Stimulated activated naive CD8-positive, alpha-beta T cell treated with anti-CD3 and anti-CD28 coated beads, Interleukin-15, Interleukin-2, amounts not matched to agents 100 ng/mL and 50 ng/mL, for 24 hours (primary cell): ENCODE results near the gene ANKH.

ENCODE experiments used
- H3K27ac Mint-ChIP-seq: one replicate; pipeline ENCODE4 v1.8.0; 2021; ENCODE audit warnings: mild to moderate bottlenecking, mixed read lengths
- H3K27me3 Mint-ChIP-seq: one replicate; pipeline ENCODE4 v1.8.0; 2021; ENCODE audit warnings: mixed read lengths
- H3K36me3 Mint-ChIP-seq: one replicate; pipeline ENCODE4 v1.8.0; 2021; ENCODE audit warnings: low read depth, mixed read lengths
- H3K4me1 Mint-ChIP-seq: one replicate; pipeline ENCODE4 v1.8.0; 2021; ENCODE audit warnings: low read depth, mixed read lengths
- H3K4me3 Mint-ChIP-seq: one replicate; pipeline ENCODE4 v1.8.0; 2021; ENCODE audit warnings: mild to moderate bottlenecking, mixed read lengths
- H3K9me3 Mint-ChIP-seq: one replicate; pipeline ENCODE4 v1.8.0; 2021; ENCODE audit warnings: mixed read lengths

Gene ANKH

GRCh38 chr5:14873093-14873492, 1.5 kb upstream of the ANKH start:
- Mint-ChIP-seq H3K4me1 (peaks cover 37% of the 10 kb centered on the region), H3K9me3 (no peaks in the 10 kb centered on the region), H3K4me3 (peak overlapping the region; percentile 86), H3K27me3 (peaks cover 5% of the 10 kb centered on the region), H3K36me3 (peaks cover 12% of the 10 kb centered on the region), H3K27ac (peak overlapping the region; percentile 86)

DNA sequence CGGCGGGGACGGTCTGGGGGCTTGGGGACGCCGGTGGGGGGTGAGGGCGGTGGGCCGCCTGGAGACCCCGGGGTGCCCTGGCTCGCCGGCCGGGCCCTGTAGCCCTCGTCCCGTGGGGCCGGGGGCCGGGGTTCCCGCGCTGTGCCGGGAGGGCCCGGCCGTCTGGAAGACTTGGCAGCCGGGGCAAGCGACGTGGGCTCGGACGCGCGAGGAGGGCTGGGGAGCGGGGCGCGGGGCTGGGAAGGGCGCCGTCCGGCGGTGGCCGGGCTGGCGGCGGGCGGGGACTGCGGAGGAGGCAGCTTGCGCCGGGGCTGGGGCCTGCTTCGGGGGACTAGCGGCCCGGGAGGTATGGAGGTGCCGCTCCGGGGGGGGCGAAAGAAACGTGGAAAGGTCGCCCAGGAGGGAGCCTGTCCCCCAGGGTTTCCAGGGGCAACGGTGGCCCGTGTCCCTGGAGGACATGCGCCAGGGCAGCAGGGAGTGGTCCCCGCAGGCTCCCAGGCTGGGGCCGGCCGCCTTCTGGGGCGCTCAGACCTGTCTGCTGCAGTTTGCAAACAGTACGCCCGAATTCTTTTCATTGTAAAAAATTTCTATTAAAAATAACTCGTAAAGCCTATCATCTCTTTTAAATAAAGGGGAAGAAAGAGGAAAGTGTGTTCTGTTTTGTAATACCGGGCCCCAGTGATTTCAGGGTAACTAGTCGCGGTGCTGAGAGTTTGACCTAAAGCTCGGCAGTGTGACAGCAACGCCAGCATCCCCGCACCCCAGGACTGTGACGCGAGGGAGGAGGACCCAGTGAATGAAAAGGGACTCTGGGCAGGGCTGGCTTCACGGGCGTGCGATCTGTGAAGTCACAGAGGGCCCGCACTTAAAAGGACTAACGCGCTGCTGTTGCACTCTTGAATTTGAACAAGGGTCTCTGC, 752 bp upstream of the ANKH start:
- no peaks in the 10 kb centered on the region for H3K9me3 Mint-ChIP-seq
- peaks cover 16% of the 10 kb centered on the region for H3K36me3 Mint-ChIP-seq
- H3K27me3 Mint-ChIP-seq: no peaks in the 10 kb centered on the region
- peak overlapping the region; percentile 86 for H3K27ac Mint-ChIP-seq
- H3K4me3 Mint-ChIP-seq: peak overlapping the region; percentile 86
- H3K4me1 Mint-ChIP-seq: peaks cover 37% of the 10 kb centered on the region

DNA sequence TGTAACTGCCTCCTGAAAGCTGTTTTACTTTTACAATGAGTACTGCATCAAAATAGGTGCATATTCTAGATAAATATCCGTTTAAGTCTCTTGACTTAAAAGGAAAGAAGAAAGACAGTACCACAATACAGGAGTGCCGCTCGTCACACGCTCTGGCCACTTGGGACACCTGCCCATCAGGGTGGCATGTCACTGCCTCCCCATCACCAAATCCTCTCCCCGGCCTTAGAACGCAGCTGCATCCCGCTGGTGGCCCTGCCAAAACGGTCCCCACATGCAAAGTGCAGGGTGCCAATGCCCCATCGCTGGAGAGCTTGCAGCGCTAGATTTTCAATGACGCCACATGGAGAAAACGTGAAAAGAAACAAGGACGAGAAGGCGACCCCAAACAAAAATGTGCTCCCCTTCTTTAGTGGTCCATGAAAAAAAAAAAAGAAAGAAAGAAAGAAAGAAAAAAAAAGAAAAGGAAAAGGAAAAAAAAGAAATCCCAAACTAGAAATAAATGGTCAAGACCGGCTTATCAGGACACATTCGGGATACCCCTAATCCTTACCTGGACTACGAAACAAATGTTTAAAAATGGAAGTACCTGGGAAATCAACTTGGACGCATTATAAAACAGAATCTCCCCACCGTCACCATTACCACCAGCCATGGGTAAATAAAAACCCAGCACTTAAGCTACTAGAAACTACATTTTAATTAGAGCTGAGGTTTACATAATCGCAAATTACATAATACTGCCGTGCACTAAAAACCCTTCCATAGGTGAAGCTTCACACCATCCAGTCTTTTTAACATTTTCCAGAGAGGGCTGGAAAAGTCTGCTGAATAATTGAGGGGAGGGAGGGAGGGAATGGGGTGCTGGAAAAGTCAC, 1.0 kb downstream of the ANKH start:
- Mint-ChIP-seq H3K27me3 (no peaks in the 10 kb centered on the region), H3K36me3 (peaks cover 20% of the 10 kb centered on the region), H3K4me3 (peak overlapping the region; percentile 98), H3K9me3 (no peaks in the 10 kb centered on the region), H3K4me1 (peaks cover 43% of the 10 kb centered on the region), H3K27ac (peak overlapping the region; percentile 97)

DNA sequence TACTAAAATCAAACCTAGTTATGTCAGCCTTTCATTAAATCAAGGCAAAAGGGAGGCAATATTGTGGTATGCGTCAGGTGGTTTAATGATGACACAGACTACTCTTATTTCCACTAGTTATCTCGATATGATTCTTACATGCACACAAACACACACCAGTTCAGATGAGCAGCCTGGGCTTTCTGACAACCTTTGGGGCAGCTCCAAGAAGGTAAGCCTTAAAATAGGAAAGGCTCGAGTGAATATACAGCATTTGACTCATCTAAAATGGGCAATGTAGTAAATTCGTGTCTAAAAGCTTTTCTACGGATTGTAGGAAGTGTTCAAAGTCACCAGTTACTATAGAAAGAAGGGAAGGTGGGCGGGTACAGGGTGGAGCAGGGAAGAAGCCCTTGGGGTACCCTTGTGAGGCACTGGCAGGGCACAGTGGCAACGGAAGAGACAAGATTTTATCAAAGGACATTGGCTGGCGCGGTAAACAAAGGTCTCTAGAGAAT, 1.9 kb downstream of the ANKH start:
- Mint-ChIP-seq H3K9me3 (no peaks in the 10 kb centered on the region), H3K36me3 (peaks cover 20% of the 10 kb centered on the region), H3K4me3 (peak overlapping the region; percentile 98), H3K4me1 (peaks cover 46% of the 10 kb centered on the region), H3K27ac (peak overlapping the region; percentile 97), H3K27me3 (no peaks in the 10 kb centered on the region)

DNA sequence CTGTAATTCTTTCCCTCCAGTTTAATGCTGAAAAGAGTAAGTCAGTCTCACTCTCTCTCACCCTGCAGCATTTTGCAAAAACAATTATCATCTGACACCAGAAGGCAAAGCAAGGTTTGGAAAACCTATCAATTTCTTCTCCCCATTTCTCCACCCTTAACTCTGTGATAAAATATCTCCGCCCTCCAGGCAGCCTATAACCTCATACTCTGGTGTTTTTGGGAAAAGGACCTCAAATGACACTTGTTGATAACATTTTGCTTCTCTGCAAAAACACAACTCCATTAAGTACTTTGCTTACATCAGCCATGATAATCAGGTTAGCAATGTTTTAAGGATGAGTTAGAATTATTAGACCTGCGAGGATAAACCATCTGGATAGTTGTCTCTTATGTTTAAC, 2.3 kb downstream of the ANKH start:
- peaks cover 48% of the 10 kb centered on the region for H3K4me1 Mint-ChIP-seq
- H3K27ac Mint-ChIP-seq: peak overlapping the region; percentile 97
- H3K36me3 Mint-ChIP-seq: peaks cover 20% of the 10 kb centered on the region
- peak overlapping the region; percentile 98 for H3K4me3 Mint-ChIP-seq
- H3K27me3 Mint-ChIP-seq: no peaks in the 10 kb centered on the region
- H3K9me3 Mint-ChIP-seq: no peaks in the 10 kb centered on the region

DNA sequence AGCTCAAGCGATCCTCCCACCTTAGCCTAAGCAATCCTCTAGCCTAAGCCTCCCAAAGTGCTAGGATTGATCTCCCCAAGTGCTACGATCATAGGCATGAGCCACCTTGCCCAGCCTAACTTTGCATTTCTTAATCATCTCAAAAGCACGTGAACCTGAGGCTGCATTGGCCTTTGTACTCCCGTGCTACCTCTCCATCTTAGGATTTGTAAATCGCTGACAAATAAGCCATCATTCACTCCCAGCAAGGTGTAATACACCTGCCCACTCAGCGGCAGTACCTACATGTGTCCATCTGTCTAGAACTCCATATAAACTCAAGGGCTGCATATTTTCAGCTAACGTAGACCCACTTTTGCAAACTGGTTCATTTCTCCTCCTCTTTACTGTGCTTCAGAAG, 2.8 kb downstream of the ANKH start:
- Mint-ChIP-seq H3K9me3 (no peaks in the 10 kb centered on the region), H3K27ac (peak overlapping the region; percentile 13), H3K36me3 (peaks cover 20% of the 10 kb centered on the region), H3K27me3 (no peaks in the 10 kb centered on the region), H3K4me3 (peak overlapping the region; percentile 98), H3K4me1 (peaks cover 49% of the 10 kb centered on the region)

DNA sequence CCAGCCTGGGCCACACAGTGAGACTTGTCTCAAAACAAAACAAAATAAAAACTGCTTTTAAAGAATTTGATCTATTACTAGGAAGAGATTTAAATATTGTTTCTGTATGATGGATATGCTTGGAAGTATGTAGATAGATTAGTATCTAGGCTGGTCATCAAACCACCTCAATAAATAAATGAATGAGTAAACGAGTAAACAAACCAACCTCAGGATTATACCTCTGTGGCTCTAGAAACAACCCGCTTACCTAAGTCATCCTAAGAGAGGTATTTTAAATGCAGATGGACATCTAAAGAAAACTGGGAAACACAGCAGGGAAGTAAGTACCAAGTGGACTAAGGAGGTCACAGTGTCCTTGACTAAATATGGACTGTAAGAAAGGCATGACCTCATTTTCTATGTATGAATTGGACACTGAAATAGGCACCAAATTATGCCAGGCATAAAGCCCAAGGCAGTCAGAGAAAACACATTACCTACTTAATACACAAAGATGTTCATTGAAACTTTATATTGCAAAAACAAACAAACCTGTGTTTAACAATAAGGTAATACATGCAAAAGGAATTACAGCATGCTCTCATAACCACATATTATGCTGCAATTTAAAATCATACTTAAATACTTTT, 7.3 kb downstream of the ANKH start:
- no peaks in the 10 kb centered on the region for H3K27me3 Mint-ChIP-seq
- H3K36me3 Mint-ChIP-seq: peaks cover 24% of the 10 kb centered on the region
- H3K9me3 Mint-ChIP-seq: no peaks in the 10 kb centered on the region
- peaks cover 32% of the 10 kb centered on the region for H3K4me1 Mint-ChIP-seq
- H3K27ac Mint-ChIP-seq: no peak overlapping the region
- no peak overlapping the region for H3K4me3 Mint-ChIP-seq

DNA sequence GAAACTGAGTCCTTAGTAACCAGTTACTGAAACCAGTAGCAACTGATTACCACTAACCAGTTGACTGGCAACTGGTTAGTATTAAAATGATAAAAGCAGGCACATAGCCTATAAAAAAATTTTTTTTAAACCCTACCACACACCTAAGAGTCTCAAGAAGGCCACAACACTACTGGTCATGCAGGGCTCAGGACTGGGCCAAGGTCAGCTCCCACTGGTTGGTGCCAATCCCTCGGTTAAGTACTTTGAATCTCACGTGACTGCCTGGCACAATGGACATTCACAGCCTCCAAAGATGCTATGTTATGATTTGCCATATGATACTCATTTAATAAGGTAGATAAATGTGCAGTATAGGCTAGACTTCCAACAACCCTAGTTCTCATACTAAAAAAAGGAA, 8.5 kb downstream of the ANKH start:
- H3K9me3 Mint-ChIP-seq: no peaks in the 10 kb centered on the region
- H3K36me3 Mint-ChIP-seq: peaks cover 22% of the 10 kb centered on the region
- H3K27ac Mint-ChIP-seq: no peak overlapping the region
- peaks cover 25% of the 10 kb centered on the region for H3K4me1 Mint-ChIP-seq
- no peak overlapping the region for H3K4me3 Mint-ChIP-seq
- no peaks in the 10 kb centered on the region for H3K27me3 Mint-ChIP-seq

DNA sequence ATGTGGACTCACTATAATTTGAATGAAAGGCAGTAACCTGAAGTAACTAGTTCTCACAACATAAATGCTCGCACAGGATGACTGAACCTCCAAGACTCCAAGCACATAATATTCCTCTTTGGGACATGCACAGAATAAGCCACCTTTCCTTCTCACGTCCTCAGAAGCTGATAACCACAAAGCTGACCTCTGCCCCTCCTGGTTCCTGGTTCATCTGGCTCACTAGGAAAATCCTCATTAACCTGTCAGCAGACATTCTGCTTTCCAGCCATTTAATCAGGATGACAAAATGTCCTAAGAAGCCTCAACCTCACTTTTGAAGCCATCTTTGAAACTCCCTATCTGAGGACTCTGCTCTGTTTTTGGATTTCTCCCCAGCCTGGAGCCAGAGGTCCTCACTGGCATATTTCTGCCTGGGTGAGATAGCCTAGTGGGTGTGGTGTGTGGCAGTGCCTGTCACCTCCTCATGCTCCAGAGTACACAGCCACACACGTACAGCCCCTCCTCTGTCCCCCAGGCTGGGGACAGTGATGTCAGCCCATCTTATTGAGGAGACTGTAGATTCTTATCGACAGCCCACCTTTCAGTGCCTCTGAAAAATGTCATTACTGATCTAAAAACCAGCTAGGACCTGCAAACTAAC, 10.3 kb downstream of the ANKH start:
- peaks cover 26% of the 10 kb centered on the region for H3K4me1 Mint-ChIP-seq
- H3K36me3 Mint-ChIP-seq: peaks cover 15% of the 10 kb centered on the region
- H3K27ac Mint-ChIP-seq: no peak overlapping the region
- H3K9me3 Mint-ChIP-seq: no peaks in the 10 kb centered on the region
- H3K4me3 Mint-ChIP-seq: no peak overlapping the region
- H3K27me3 Mint-ChIP-seq: no peaks in the 10 kb centered on the region

GRCh38 chr5:14859980-14860379, 11.6 kb downstream of the ANKH start:
- Mint-ChIP-seq H3K4me3 (no peak overlapping the region), H3K9me3 (no peaks in the 10 kb centered on the region), H3K27ac (no peak overlapping the region), H3K36me3 (peaks cover 15% of the 10 kb centered on the region), H3K4me1 (peaks cover 24% of the 10 kb centered on the region), H3K27me3 (no peaks in the 10 kb centered on the region)

GRCh38 chr5:14859150-14859549, 12.4 kb downstream of the ANKH start:
- H3K36me3 Mint-ChIP-seq: peaks cover 15% of the 10 kb centered on the region
- H3K4me3 Mint-ChIP-seq: no peak overlapping the region
- peaks cover 24% of the 10 kb centered on the region for H3K4me1 Mint-ChIP-seq
- H3K27me3 Mint-ChIP-seq: no peaks in the 10 kb centered on the region
- no peak overlapping the region for H3K27ac Mint-ChIP-seq
- H3K9me3 Mint-ChIP-seq: no peaks in the 10 kb centered on the region

- Mint-ChIP-seq H3K4me3 (no peak overlapping the region), H3K36me3 (peaks cover 13% of the 10 kb centered on the region), H3K4me1 (peaks cover 11% of the 10 kb centered on the region), H3K27ac (no peak overlapping the region), H3K9me3 (no peaks in the 10 kb centered on the region), H3K27me3 (no peaks in the 10 kb centered on the region)
Measured at GRCh38 chr5:14855366-14855765, 16.2 kb downstream of the ANKH start.

DNA sequence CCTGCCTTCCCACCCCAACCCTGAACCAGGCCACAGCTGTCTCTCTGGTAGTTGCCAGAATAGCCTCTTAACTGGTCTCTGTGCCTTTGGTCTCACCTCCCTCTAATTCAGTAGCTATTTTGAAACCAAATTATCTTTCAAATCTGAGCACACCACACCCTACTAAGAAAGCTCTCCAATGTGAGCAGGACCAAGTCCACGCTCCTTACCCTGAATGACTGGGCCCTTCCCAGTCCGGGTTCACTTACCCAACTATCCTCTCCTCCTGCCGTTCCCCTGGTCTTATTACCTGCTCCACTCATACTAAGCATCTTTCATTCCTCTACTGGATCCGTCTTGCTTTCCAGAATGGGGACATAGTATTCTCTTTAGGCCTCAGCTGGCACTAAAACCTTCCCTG, 16.8 kb downstream of the ANKH start:
- H3K4me3 Mint-ChIP-seq: no peak overlapping the region
- H3K27me3 Mint-ChIP-seq: no peaks in the 10 kb centered on the region
- H3K36me3 Mint-ChIP-seq: peaks cover 10% of the 10 kb centered on the region
- no peaks in the 10 kb centered on the region for H3K9me3 Mint-ChIP-seq
- peaks cover 11% of the 10 kb centered on the region for H3K4me1 Mint-ChIP-seq
- H3K27ac Mint-ChIP-seq: peak overlapping the region; percentile 26

GRCh38 chr5:14853685-14854084, 17.9 kb downstream of the ANKH start:
- Mint-ChIP-seq H3K9me3 (no peaks in the 10 kb centered on the region), H3K4me1 (peaks cover 11% of the 10 kb centered on the region), H3K27me3 (no peaks in the 10 kb centered on the region), H3K36me3 (peaks cover 9% of the 10 kb centered on the region), H3K27ac (no peak overlapping the region), H3K4me3 (no peak overlapping the region)
